ENCODE results near the gene C1orf50.

DNA sequence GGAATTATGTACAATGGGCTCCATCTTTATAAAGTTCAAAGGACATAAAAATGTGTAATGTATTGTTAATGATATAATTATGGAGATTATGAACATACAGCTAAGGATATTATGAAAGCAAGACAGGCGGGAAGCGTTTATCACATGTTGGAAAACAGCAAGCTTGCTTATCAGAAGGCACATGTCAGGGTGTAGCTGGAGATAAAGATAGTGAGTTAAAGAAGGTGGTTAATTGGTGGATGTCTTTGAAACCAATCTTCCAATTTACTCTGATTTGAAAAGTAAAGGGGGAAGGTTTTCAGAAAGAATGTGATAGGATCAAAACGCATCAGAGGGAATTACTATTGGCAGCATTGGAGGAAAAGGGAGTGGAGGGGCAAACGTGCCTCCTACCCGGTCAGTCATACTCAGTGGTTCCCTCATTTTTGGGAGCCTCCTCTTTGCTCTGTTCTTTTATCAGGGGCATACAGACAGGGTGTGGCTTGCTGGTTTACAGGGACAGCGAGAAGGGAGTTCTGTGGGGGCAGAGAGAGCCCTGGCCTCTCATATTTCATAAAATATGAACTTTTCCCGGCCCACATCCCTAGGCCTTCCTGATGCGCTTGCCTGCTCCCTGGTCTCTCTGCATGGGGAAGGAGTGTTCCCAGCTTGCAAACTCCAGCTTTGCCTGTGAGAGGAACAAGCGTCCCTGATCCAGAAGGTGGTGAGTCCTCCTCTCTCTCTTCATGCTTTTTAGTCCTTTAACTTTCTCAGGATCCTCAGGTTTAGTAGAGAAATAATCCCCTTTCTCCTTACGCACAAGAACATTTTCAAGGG lies 58.2 kb downstream of the C1orf50 start:
- TF ChIP-seq CTCF (IDR thresholded peaks at IDR 0.05) (no peak), POLR2A (IDR thresholded peaks at IDR 0.05) (no peak)

Data from vagina (tissue), 2 donors.